NCI-H187 treated with DMSO at 0.1 percent for 48 hours (cell line): ENCODE data around the gene ZNF525.
A peak's percentile ranks its signal among the peaks of the same experiment; 100 is the strongest.
"Not testable (repeated sequence)": the region's sequence is repeated elsewhere in the genome, so short reads cannot be mapped to it uniquely, and the experiment has no call there.

ENCODE experiments used
- DNase-seq: peaks from one replicate; lab custom pipeline; 2025; lab: John Stamatoyannopoulos, UW

Gene ZNF525

GRCh38 chr19:53395840-53396524 lies 30.5 kb downstream of the ZNF525 start:
- DNase-seq = not testable (repeated sequence)

DNA sequence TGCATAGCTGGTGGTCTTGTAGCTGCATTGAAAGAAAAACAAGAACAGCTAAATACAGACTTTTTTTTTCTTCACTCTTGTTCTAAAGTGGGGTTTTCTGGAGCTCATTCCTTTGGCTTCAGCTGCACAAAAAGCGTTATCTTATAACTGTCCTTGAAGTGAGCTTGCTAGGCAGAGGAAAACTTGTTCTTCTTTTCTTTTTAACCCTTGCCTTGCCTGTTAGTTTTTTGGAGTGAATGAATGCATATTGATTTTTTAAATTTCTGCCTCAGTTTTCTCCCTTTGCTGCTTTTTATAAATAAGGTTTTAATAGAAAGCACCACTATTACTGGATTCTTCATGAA lies 31.0 kb downstream of the ZNF525 start:
- DNase-seq = no peak

DNA sequence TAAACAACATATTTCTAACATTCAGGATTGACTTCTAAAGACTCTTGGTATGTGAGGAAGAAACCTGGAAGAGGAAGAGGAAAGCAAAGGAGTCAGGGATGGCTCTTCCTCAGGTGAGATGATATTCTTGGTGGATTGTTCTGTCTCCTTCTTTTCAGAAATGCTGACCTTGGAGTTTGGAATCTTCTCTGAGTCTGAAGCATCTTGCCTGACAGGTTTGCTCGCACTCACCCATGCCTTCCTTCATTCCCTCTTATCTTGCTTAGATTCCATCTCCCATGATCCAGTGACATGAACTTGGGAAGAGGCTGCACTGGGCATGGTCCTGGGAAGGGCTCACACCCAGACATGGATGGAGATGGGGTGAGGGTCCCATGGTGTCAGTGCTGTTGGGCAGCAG lies 32.4 kb downstream of the ZNF525 start:
- DNase-seq = not testable (repeated sequence)

GRCh38 chr19:53409505-53410204 lies 44.1 kb downstream of the ZNF525 start:
- no peak for DNase-seq

DNA sequence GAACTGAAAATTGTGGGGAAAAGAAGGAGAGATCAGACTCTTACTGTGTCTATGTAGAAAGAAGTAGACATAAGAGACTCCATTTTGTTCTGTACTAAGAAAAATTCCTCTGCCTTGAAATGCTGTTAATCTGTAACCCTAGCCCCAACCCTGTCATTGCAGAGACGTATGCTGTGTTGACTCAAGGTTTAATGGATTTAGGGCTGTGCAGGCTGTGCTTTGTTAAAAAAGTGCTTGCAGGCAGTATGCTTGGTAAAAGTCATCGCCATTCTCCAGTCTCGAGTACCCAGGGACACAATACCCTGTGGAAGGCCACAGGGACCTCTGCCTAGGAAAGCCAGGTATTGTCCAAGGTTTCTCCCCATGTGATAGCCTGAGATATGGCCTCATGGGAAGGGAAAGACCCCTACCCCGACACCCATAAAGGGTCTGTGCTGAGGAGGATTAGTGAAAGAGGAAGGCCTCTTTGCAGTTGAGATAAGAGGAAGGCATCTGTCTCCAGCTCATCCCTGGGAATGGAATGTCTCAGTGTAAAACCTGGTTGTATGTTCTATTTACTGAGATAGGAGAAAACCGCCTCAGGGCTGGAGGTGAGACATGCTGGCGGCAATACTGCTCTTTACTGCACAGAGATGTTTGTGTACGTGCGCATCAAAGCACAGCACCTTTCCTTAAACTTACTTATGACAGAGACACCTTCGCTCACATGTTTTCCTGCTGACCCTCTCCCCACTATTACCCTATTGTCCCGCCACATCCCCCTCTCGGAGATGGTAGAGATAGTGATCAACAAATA lies 55.2 kb downstream of the ZNF525 start:
- not testable (repeated sequence) for DNase-seq

GRCh38 chr19:53422551-53422950 lies 57.0 kb downstream of the ZNF525 start:
- DNase-seq = peak; percentile 35

DNA sequence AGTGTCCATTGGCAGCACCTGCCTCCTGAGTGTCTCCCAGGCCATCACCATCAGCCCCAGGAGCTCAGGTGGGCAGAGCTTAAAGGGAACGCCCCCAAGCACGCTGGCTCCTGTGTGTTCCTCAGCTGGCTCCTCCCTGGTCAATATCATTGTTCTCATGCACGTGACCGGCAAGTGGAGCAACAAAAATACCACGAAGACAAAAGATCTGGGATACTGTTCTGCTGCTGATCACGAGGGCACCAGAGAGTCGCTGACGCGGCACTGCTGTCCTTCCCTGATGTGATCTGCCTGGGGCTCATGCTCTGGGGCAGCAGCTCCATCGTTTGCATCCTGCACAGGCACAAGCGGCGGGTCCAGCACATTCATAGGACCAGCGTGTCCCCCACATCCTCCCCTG lies 57.6 kb downstream of the ZNF525 start:
- DNase-seq = peak; percentile 38

DNA sequence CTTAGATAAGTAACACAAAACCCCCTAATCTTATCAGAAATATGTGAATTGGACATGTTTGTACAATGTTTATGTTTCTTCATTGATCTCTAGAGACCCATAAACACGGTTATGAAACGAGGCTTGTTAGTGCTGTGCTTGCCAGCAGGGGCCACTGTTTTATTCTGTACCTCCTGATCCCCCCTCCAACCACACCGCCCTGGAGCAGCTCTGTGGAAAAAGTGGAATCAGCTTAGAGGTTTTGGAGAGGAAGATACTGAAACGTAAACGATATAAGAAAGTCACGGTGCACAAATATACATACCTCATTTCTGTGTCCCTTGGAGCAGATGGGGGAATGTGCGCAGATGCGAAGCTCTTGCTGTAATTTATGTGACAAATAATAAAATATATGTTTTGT lies 58.2 kb downstream of the ZNF525 start:
- DNase-seq = not testable (repeated sequence)

DNA sequence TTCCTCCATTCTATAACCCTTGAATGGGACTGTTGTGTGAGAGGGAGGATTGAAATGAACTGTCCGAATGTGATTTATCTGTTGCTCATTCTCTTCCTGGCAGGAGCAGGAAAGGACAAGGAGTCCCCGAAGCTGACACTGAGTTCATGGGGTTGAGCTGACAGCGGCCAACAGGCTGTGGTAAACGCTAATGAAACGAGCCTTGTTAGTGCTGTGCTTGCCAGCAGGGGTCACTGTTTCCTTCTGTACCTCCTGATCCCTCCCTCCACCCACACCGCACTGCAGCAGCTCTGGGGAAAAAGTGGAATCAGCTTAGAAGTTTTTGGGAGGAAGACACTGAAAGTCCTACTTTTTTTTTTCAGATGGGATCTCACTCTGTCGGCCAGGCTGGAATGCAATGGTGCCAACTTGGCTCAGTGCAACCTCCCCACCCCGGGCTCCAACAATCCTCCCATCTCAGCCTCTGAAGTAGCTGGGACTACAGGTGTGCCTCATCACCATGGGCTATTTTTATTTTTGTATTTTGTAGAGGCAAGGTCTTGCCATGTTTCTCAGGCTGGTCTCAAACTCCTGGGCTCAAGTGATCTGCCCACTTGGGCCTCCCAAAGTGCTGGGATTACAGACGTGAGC lies 59.6 kb downstream of the ZNF525 start:
- DNase-seq = peak; percentile 57

DNA sequence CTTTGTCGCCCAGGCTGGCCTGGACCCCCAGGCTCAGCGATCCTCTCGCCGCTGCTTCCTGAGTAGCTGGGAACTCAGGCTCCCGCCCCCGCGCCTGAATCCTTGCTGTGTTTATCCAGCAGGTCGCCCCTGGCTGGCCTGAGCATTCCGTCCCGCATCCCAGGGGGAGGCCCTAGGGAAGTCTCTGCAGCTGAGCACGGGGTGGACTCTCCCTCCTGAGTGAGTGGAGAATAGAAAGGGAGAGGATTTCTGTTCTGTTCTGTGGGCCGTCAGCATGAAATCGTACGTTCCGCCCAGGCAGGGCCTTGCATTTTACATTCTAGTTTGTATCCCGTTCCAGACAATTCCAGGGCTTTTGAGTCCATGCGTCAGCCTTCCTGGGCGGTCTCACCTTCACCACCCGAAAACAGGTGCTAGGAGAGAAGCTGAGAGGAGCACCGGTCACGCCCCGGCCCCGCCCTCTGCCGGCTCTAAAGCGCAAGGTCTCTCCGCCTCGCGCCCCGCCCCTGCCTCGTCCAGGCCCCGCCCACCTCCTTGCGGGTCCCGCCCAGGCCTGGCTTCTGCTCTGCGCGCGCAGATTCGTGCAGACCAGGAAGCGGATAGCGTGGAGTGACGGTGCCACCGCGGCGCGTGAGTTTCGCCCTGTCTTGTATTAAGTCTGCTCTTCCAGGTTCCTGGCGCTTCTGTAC lies 66.0 kb downstream of the ZNF525 start, which contains the start of gene ZNF761:
ZNF761 (plus strand) TSS at position 586 of the 689 bp plus-strand sequence. CDS start 15,285 bp downstream, outside the sequence.
- DNase-seq = peak; percentile 81

GRCh38 chr19:53432088-53432661 lies 66.7 kb downstream of the ZNF525 start:
- no peak for DNase-seq
